Measurements from ENCODE around the gene FBXO44. TPM values are rescaled to one million over a fixed set of nuclear protein-coding genes. Genes with fewer than 3 reads are reported as not detected.

Gene FBXO44
- total RNA-seq, 1 experiment from 2014 or later: 24.5 TPM

DNA sequence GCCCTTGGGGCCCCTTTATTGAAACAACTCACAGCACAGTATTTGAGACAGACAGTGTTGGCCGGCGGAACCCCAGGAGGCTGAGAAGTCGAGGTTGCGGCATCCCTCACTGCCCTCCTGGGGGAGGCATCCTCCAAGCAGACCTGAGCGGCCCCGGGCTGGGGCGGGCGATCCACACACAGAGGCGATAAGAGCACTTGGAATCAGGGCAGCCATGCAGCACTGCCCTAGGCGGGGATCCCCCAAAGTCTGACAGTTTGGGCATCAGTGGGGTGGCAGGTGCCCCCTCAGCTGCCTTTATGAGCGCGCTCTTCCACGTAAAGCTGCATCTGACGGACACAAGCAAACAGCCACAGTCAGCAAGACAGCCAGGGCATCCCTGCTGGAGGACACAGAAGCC is 19.8 kb downstream of the FBXO44 start:
- Histone ChIP-seq H2BK12ac (ENCODE audit: insufficient read length, low read depth, low read length) (no peak overlapping the region), H4K91ac (ENCODE audit: insufficient read length, low read depth, low read length) (no peak overlapping the region), H2BK20ac (ENCODE audit: low read depth, low read length, poor library complexity, severe bottlenecking) (no peak overlapping the region), H3K4me1 (ENCODE audit: insufficient read depth, low read length) (no peaks in the 10 kb centered on the region), H2BK5ac (ENCODE audit: insufficient read length, low read length) (no peak overlapping the region), H3K23ac (ENCODE audit: insufficient read length, low read depth, low read length) (no peak overlapping the region), H3K4ac (ENCODE audit: low read depth, low read length) (no peak overlapping the region), H2AFZ (ENCODE audit: low read length) (no peak overlapping the region), H3K27ac (ENCODE audit: insufficient read length, low read depth, low read length) (no peak overlapping the region), H2BK15ac (ENCODE audit: low read depth, low read length) (no peak overlapping the region), H4K20me1 (ENCODE audit: control insufficient read depth, insufficient read depth, insufficient read length) (no peaks in the 10 kb centered on the region), H3K23me2 (ENCODE audit: insufficient read length, low read depth, low read length, poor library complexity, severe bottlenecking) (no peaks in the 10 kb centered on the region), H2AK5ac (ENCODE audit: insufficient read length, low read length) (no peak overlapping the region), H4K5ac (ENCODE audit: insufficient read length, low read depth, low read length) (no peak overlapping the region), H3K18ac (ENCODE audit: insufficient read length, low read depth, low read length) (no peak overlapping the region), H2BK120ac (ENCODE audit: low read depth, low read length, poor library complexity, severe bottlenecking) (no peak overlapping the region), H3T11ph (ENCODE audit: low read length) (no peak overlapping the region), H3K56ac (ENCODE audit: insufficient read length, low read depth, low read length) (no peak overlapping the region), H3K4me2 (ENCODE audit: insufficient read depth, insufficient read length, low read length) (no peak overlapping the region), H3K9me3 (ENCODE audit: control insufficient read depth, low read depth, low read length) (no peaks in the 10 kb centered on the region), H3K79me2 (ENCODE audit: insufficient read depth, low read length) (0 out of 2 replicates have a peak, but pooled peaks cover 2% of the 10 kb centered on the region), H3K9ac (ENCODE audit: extremely low read depth, insufficient read length, low read length) (no peak overlapping the region), H3K79me1 (ENCODE audit: insufficient read depth, low read depth, low read length, poor library complexity, severe bottlenecking) (no peaks in the 10 kb centered on the region), H4K8ac (replicated peaks; ENCODE audit: insufficient read length, low read depth, low read length) (no peak overlapping the region), H3K27me3 (ENCODE audit: insufficient read depth, low read length) (no peaks in the 10 kb centered on the region), H3K14ac (ENCODE audit: insufficient read depth, low read length) (no peak overlapping the region)
- whole genome bisulfite sequencing (ENCODE audit: extremely low coverage, insufficient read length, low lambda C conversion rate): no CpG with 5 or more reads among the region's 14 CpGs
- Mint-ChIP-seq H3K4me1 (peaks cover 8 to 12% of the 10 kb centered on the region in 2 experiments), H3K27ac (no peak overlapping the region; a peak in 1 of 7 replicates), H3K4me3 (no peak overlapping the region), H3K36me3 (ENCODE audit: insufficient read depth in 1 of 3, low read depth in 3 of 3) (peaks cover 47 to 89% (median 76%) of the 10 kb centered on the region in 3 experiments), H3K9me3 (no peaks in the 10 kb centered on the region), H3K27me3 (ENCODE audit: low read depth) (no peaks in the 10 kb centered on the region)
- TF ChIP-seq, protein P1, sequence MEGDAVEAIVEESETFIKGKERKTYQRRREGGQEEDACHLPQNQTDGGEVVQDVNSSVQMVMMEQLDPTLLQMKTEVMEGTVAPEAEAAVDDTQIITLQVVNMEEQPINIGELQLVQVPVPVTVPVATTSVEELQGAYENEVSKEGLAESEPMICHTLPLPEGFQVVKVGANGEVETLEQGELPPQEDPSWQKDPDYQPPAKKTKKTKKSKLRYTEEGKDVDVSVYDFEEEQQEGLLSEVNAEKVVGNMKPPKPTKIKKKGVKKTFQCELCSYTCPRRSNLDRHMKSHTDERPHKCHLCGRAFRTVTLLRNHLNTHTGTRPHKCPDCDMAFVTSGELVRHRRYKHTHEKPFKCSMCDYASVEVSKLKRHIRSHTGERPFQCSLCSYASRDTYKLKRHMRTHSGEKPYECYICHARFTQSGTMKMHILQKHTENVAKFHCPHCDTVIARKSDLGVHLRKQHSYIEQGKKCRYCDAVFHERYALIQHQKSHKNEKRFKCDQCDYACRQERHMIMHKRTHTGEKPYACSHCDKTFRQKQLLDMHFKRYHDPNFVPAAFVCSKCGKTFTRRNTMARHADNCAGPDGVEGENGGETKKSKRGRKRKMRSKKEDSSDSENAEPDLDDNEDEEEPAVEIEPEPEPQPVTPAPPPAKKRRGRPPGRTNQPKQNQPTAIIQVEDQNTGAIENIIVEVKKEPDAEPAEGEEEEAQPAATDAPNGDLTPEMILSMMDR (conservative IDR thresholded peaks at IDR 0.05): no peak
- DNase-seq: no peak

All from H9 (cell line).